ENCODE data around the gene MAPK14. TPM values are rescaled to one million over a fixed set of nuclear protein-coding genes. Genes with fewer than 3 reads are reported as not detected.
A peak's percentile ranks its signal among the peaks of the same experiment; 100 is the strongest.

Gene MAPK14
- total and polyA plus RNA-seq, 4 donors: 27.3 to 55.2 (median 36.0) TPM

DNA sequence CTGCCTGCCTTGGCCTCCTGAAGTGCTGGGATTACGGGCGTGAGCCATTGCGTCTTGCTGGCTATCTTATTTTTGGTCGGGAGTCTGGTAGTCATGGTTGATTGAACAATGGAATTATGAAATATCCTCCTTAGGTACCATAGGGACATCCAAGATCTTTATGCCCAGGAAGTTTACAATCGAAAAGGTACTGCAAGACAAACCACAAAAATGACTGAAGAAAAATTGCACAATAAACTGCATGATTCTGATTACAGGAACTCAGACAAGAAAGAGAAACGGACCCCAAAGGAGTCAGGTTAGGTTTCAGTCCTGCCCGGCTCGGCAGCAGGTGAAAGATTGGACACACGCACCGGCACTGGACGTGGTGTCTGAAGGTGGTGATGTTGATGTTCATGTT, 8.4 kb upstream of the MAPK14 start:
- Histone ChIP-seq H3K36me3 (ENCODE audit: control insufficient read depth, insufficient read depth, low read length) (peaks cover 3% of the 10 kb centered on the region), H3K27ac (ENCODE audit: low read depth, low read length) (no peak overlapping the region), H3K4me1 (ENCODE audit: control insufficient read depth, insufficient read depth, low read length) (no peaks in the 10 kb centered on the region), H3K4me3 (ENCODE audit: low read depth, low read length) (no peak overlapping the region), H3K9me3 (ENCODE audit: control insufficient read depth, insufficient read depth, low read length) (no peaks in the 10 kb centered on the region), H3K27me3 (ENCODE audit: control insufficient read depth, insufficient read depth, low read length) (peaks cover 4% of the 10 kb centered on the region)
- no peak for DNase-seq (ENCODE audit: low read depth in 4 of 6, low spot score in 6 of 6)
- 73% methylated on average over 6 of the region's 11 CpGs for WGBS (ENCODE audit: insufficient coverage)

DNA sequence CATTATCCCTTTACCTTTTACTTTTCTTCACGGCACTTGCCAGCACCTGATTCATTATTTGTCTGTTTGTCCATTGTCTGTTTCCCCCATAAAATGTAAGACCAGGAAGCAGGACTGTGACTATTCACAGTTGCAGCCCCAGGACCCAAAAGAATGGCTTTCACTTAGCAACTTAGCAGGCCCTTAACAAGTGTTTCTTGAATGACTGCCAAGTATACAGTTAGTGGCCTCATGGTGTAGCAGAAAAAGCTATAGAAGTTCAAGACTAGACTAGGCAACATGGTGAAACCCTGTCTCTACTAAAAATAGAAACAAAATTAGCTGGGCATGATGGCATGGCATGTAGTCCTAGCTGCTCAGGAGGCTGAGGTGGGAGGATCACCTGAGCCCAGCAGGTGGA, 7.5 kb upstream of the MAPK14 start:
- H3K27ac ChIP-seq (ENCODE audit: low read depth, low read length): no peak overlapping the region
- peak in 1 of 6 donors; percentile 49 for DNase-seq (ENCODE audit: low read depth in 4 of 6, low spot score in 6 of 6)
- H3K4me3 ChIP-seq (ENCODE audit: low read depth, low read length): no peak overlapping the region
- peaks cover 11% of the 10 kb centered on the region for H3K27me3 ChIP-seq (ENCODE audit: control insufficient read depth, insufficient read depth, low read length)
- H3K36me3 ChIP-seq (ENCODE audit: control insufficient read depth, insufficient read depth, low read length): peaks cover 3% of the 10 kb centered on the region
- no peaks in the 10 kb centered on the region for H3K9me3 ChIP-seq (ENCODE audit: control insufficient read depth, insufficient read depth, low read length)
- WGBS (ENCODE audit: insufficient coverage): 25% methylated on average over 1 of the region's 1 CpG
- H3K4me1 ChIP-seq (ENCODE audit: control insufficient read depth, insufficient read depth, low read length): no peaks in the 10 kb centered on the region

DNA sequence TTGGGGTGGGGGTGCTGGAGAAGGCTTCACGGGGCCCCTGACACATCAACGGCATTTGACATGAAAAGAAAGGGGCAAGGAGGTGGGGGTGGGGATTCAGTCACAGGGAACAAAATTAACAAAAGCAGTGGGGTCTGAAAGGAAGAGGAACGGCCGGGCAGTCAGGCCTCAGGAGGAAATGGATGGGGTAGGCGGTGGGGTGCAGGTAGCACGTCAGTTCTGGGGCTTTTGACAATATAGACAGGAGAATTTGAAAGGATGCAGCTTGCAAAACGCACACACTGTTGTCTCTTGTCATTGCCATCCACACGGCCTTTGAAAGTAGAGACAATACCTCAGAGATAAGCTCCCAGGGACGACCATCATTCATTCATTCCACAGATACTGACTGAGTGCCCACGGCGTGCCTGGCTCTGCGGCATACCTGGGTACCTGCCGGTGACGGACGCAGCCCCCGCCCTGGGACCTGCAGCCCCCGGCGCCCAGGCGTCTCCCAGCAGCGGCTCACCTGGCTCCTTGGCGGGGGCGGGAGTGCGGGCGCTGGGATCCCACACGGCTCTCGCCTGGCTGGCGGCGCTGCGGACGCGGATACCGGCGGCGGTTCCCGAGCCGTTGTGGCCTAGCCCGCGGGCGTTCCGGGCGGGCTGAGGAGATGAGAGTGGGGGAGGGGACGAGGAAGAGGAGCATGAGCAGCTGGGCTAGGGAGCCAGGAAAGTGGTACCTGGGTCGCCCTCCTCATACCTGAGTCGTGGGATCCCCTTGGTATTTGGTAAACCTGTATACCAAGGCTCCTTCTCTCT, 3.4 kb upstream of the MAPK14 start, which contains the start of gene SLC26A8:
Gene SLC26A8, minus strand, starts transcription at position 646 of the 800 bp plus-strand sequence. CDS start 4,934 bp downstream, outside the sequence.
- DNase-seq (ENCODE audit: low read depth in 4 of 6, low spot score in 6 of 6): peak in 2 of 6 donors; percentile 17 to 54
- WGBS (ENCODE audit: insufficient coverage): 7% methylated on average over 32 of the region's 44 CpGs

DNA sequence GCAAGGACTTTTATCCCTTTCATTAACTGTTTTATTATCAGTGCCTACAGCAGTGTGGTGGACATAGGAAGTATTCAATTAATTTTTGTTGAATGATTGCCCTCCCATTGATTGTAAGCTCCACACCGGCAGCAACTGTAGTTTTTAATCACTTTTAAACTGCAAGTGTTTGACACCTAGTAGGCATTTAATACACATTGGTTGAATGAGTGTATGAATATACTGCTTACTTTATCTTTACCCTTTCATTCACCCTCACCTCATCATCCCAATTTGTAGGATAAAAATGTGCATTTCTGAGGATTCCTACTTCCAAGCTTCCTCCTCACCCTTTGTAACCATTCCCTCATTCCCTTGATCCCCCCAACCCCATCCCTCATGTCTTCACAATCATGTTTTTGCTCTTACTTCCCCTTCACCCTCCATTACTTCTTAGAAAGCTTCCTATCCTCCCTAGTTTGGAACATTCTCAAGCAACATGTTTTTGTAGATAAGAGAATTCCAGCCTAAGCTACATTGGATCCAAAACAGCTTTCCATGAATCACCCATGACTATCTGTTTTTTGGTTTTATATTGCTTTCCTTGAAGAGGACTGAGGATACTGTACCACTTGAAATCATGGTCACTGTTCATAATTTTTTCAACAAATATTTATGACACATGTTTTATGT, 2.2 kb upstream of the MAPK14 start:
- DNase-seq (ENCODE audit: low read depth in 4 of 6, low spot score in 6 of 6): no peak
- WGBS (ENCODE audit: insufficient coverage): no CpG with 5 or more reads among the region's 1 CpG
- peaks cover 11% of the 10 kb centered on the region for H3K27me3 ChIP-seq (ENCODE audit: control insufficient read depth, insufficient read depth, low read length)
- peaks cover 8% of the 10 kb centered on the region for H3K4me1 ChIP-seq (ENCODE audit: control insufficient read depth, insufficient read depth, low read length)
- H3K27ac ChIP-seq (ENCODE audit: low read depth, low read length): no peak overlapping the region
- no peaks in the 10 kb centered on the region for H3K9me3 ChIP-seq (ENCODE audit: control insufficient read depth, insufficient read depth, low read length)
- H3K4me3 ChIP-seq (ENCODE audit: low read depth, low read length): no peak overlapping the region
- H3K36me3 ChIP-seq (ENCODE audit: control insufficient read depth, insufficient read depth, low read length): peaks cover 2% of the 10 kb centered on the region

More for the DNA sequence above, 3.4 kb upstream of the MAPK14 start, which contains the start of gene SLC26A8:
- Histone ChIP-seq H3K27me3 (ENCODE audit: control insufficient read depth, insufficient read depth, low read length) (peaks cover 11% of the 10 kb centered on the region), H3K36me3 (ENCODE audit: control insufficient read depth, insufficient read depth, low read length) (peaks cover 2% of the 10 kb centered on the region), H3K9me3 (ENCODE audit: control insufficient read depth, insufficient read depth, low read length) (no peaks in the 10 kb centered on the region), H3K4me3 (ENCODE audit: low read depth, low read length) (no peak within 1 kb of the TSS), H3K27ac (ENCODE audit: low read depth, low read length) (no peak within 1 kb of the TSS), H3K4me1 (ENCODE audit: control insufficient read depth, insufficient read depth, low read length) (peaks cover 5% of the 10 kb centered on the region)

DNA sequence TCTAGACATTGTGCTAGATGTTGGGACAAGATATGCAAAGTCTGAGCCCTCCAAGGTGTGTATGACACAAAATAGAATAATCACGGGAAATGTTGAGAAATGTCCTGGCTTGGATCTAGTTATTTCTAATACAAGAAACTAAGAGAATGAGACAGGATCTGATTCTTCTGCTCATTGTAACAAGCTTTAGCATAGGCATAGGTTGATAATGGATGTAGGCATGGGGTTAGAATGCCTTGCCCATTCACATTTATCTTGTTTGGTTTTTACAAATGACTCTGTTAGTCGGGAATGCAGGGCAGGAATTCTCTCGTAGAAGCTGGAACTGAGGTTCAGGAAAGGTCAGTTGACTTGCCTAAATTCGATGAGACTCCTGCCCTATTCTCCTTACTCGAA, 1.7 kb upstream of the MAPK14 start:
- DNase-seq (ENCODE audit: low read depth in 4 of 6, low spot score in 6 of 6): no peak
- Histone ChIP-seq H3K36me3 (ENCODE audit: control insufficient read depth, insufficient read depth, low read length) (peaks cover 2% of the 10 kb centered on the region), H3K4me1 (ENCODE audit: control insufficient read depth, insufficient read depth, low read length) (peaks cover 11% of the 10 kb centered on the region), H3K27me3 (ENCODE audit: control insufficient read depth, insufficient read depth, low read length) (peaks cover 11% of the 10 kb centered on the region), H3K4me3 (ENCODE audit: low read depth, low read length) (no peak overlapping the region), H3K27ac (ENCODE audit: low read depth, low read length) (no peak overlapping the region), H3K9me3 (ENCODE audit: control insufficient read depth, insufficient read depth, low read length) (no peaks in the 10 kb centered on the region)
- WGBS (ENCODE audit: insufficient coverage): 52% methylated on average over 4 of the region's 5 CpGs

DNA sequence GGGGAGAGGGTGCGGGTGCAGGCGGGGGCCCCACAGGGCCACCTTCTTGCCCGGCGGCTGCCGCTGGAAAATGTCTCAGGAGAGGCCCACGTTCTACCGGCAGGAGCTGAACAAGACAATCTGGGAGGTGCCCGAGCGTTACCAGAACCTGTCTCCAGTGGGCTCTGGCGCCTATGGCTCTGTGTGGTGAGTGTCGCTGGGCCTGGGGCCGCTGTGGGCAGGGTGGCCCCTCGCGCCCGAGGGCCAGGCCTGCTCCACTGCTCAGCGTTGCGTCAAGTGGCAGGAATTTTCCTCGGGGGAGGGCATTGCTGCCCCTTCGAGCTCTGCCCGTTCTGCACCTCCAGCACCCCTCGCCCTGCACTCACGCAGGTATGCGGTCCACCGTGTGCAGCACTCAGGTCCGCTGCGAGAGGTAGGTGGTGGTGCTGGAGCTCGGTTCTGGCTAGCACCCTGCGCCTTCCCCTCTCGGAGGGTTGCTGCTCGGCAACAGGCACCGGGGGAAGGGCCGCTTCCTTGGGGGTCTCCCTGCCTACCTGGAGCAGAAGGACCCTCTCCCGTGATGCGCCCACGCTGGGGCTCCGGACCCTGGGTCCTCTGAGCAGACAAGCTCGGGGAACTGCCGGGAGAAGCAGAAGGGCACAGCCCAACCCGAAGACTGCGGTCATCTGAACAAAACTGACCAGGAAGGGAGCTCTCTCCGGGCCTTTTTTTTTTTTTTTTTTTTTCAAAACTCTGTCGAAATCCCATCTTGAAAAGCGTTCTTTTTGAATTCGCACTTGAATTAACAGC, 674 bp downstream of the MAPK14 start:
- peak in 3 of 6 donors; percentile 20 to 70 (median 62) for DNase-seq (ENCODE audit: low read depth in 4 of 6, low spot score in 6 of 6)
- WGBS (ENCODE audit: insufficient coverage): under 1% methylated on average over 37 of the region's 44 CpGs

DNA sequence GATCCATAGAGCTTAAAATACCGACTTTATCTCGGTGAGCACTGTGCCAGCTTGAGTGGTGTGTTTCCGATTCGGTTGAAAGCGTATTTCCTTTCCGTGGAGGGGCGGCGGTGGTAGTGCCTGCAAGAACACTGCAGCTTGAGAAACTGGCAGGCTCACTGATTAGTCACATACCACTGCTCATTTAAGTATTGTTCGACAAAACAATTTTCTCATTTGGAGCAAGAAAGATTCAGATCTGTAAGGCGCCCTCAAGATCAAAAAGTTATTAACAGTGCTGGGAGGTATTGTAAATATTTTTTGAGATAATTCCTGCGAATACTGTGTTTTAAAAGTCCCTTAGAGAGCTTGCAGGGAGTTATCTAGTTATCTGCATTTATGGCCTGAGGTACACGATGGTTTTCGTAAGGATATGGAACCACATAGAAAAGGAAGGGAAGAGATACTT, 1.3 kb downstream of the MAPK14 start:
- Histone ChIP-seq H3K4me3 (ENCODE audit: low read depth, low read length) (peak overlapping the region; percentile 75), H3K27me3 (ENCODE audit: control insufficient read depth, insufficient read depth, low read length) (peaks cover 10% of the 10 kb centered on the region), H3K9me3 (ENCODE audit: control insufficient read depth, insufficient read depth, low read length) (no peaks in the 10 kb centered on the region), H3K4me1 (ENCODE audit: control insufficient read depth, insufficient read depth, low read length) (peaks cover 11% of the 10 kb centered on the region), H3K27ac (ENCODE audit: low read depth, low read length) (peak overlapping the region; percentile 87), H3K36me3 (ENCODE audit: control insufficient read depth, insufficient read depth, low read length) (peaks cover 2% of the 10 kb centered on the region)
- peak in 5 of 6 donors; percentile 26 to 82 (median 53) for DNase-seq (ENCODE audit: low read depth in 4 of 6, low spot score in 6 of 6)
- WGBS (ENCODE audit: insufficient coverage): 3% methylated on average over 10 of the region's 13 CpGs

More for the DNA sequence above, 674 bp downstream of the MAPK14 start:
- Histone ChIP-seq H3K27me3 (ENCODE audit: control insufficient read depth, insufficient read depth, low read length) (peaks cover 11% of the 10 kb centered on the region), H3K36me3 (ENCODE audit: control insufficient read depth, insufficient read depth, low read length) (peaks cover 2% of the 10 kb centered on the region), H3K4me3 (ENCODE audit: low read depth, low read length) (peak overlapping the region; percentile 75), H3K4me1 (ENCODE audit: control insufficient read depth, insufficient read depth, low read length) (peaks cover 11% of the 10 kb centered on the region), H3K9me3 (ENCODE audit: control insufficient read depth, insufficient read depth, low read length) (no peaks in the 10 kb centered on the region), H3K27ac (ENCODE audit: low read depth, low read length) (peak overlapping the region; percentile 87)

DNA sequence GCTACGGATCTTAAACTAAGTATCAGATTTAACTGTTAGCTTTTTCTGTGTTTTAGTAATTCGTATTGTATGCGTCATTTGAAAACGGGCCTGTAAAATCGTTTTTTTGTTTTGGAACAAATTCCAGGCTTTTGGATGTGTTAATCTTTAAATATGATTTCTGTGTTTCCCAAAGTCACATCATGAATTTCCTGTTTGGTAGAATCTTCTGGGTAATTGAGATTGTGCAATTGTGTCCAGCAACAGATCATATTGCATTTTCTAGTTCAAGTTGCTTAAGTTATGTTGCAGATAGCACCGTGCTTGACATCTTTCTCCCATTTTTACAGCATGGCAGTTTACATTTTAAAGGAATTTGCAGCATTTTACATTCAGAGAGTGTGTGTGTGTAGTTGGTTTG, 1.9 kb downstream of the MAPK14 start:
- 79% methylated on average over 3 of the region's 6 CpGs for WGBS (ENCODE audit: insufficient coverage)
- Histone ChIP-seq H3K27me3 (ENCODE audit: control insufficient read depth, insufficient read depth, low read length) (peaks cover 5% of the 10 kb centered on the region), H3K27ac (ENCODE audit: low read depth, low read length) (no peak overlapping the region), H3K4me1 (ENCODE audit: control insufficient read depth, insufficient read depth, low read length) (peaks cover 11% of the 10 kb centered on the region), H3K36me3 (ENCODE audit: control insufficient read depth, insufficient read depth, low read length) (peaks cover 2% of the 10 kb centered on the region), H3K4me3 (ENCODE audit: low read depth, low read length) (peak overlapping the region; percentile 75), H3K9me3 (ENCODE audit: control insufficient read depth, insufficient read depth, low read length) (no peaks in the 10 kb centered on the region)
- DNase-seq (ENCODE audit: low read depth in 4 of 6, low spot score in 6 of 6): no peak

DNA sequence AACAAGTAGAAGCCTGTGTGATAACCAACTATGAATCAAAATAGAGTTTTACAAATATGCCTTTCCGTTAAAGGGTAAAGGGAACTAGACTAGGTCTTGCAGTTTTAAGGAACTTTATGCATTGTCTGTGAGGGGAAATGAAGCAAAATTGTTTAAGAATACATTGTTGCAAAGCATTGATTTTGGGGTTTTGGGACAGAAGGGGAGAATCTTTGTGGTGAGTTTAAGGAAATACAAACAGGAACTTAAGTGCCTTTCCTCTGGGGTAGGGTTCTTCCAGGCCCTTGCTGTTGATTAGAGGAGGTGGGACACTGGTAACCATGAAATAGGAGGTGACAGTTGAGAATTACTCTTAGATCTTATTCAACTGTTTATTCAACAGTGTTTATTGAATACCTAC, 4.7 kb downstream of the MAPK14 start:
- Histone ChIP-seq H3K9me3 (ENCODE audit: control insufficient read depth, insufficient read depth, low read length) (no peaks in the 10 kb centered on the region), H3K4me1 (ENCODE audit: control insufficient read depth, insufficient read depth, low read length) (peaks cover 7% of the 10 kb centered on the region), H3K4me3 (ENCODE audit: low read depth, low read length) (no peak overlapping the region), H3K36me3 (ENCODE audit: control insufficient read depth, insufficient read depth, low read length) (peaks cover 2% of the 10 kb centered on the region), H3K27ac (ENCODE audit: low read depth, low read length) (no peak overlapping the region), H3K27me3 (ENCODE audit: control insufficient read depth, insufficient read depth, low read length) (no peaks in the 10 kb centered on the region)
- no peak for DNase-seq (ENCODE audit: low read depth in 4 of 6, low spot score in 6 of 6)
- WGBS (ENCODE audit: insufficient coverage): no CpG with 5 or more reads among the region's 1 CpG

Data from spinal cord (tissue), 10 donors.